Central memory CD8-positive, alpha-beta T cell (primary cell): ENCODE measurements around the gene FBXO5.
"Not testable (repeated sequence)": the region's sequence is repeated elsewhere in the genome, so short reads cannot be mapped to it uniquely, and the experiment has no call there.

Source experiments
- ATAC-seq: fragments of 150-1000 bp; cut with Tn5 transposase; replicated peaks from 2 replicates; pipeline ENCODE4 v1.10.0; 2022; ENCODE audit warnings: mild to moderate bottlenecking, moderate FRiP score, moderate number of reproducible peaks; ENCODE audit not compliant: poor library complexity, severe bottlenecking; ENCODE audit errors: extremely low read depth
- DNase-seq, 2 donors: peaks; one replicate each; pipeline ENCODE4 v3.0.0; 2021; ENCODE audit warnings: low spot score in 2 of 2
- H3K27ac Mint-ChIP-seq: one replicate; pipeline ENCODE4 v1.8.0; 2022; ENCODE audit warnings: low read depth, mild to moderate bottlenecking, moderate library complexity, mixed read lengths
- H3K27me3 Mint-ChIP-seq: one replicate; pipeline ENCODE4 v1.8.0; 2022; ENCODE audit warnings: mixed read lengths
- H3K36me3 Mint-ChIP-seq: one replicate; pipeline ENCODE4 v1.8.0; 2022; ENCODE audit warnings: mild to moderate bottlenecking, moderate library complexity, mixed read lengths; ENCODE audit not compliant: insufficient read depth
- H3K4me1 Mint-ChIP-seq: one replicate; pipeline ENCODE4 v1.8.0; 2022; ENCODE audit warnings: mixed read lengths
- H3K4me3 Mint-ChIP-seq: one replicate; pipeline ENCODE4 v1.8.0; 2022; ENCODE audit warnings: mild to moderate bottlenecking, moderate library complexity, mixed read lengths
- H3K9me3 Mint-ChIP-seq: one replicate; pipeline ENCODE4 v1.8.0; 2022; ENCODE audit warnings: mixed read lengths

FBXO5 gene

DNA sequence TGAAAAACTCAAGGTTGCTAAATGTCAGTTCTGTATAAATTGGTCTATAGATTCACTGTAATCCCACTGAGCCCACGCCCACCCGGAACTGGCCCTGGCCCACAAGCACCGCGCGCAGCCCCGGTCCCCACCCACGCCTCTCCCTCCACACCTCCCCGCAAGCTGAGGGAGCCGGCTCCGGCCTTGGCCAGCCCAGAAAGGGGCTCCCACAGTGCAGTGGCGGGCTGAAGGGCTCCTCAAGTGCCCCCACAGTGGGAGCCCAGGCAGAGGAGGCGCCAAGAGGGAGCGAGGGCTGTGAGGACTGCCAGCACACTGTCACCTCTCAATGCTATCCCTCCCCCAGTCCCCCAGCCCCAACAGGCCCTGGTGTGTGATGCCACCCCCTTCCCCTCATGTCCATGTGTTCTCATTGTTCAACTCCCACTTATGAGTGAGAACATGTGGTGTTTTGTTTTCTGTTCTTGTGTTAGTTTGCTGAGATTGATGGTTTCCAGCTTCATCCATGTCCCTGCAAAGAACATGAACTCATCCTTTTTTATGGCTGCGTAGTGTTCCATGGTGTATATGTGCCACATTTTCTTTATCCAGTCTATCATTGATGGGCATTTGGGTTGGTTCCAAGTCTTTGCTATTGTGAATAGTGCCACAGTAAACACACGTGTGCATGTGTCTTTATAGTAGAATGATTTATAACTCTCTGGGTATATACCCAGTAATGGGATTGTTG is 16.5 kb downstream of the FBXO5 start:
- not testable (repeated sequence) for H3K4me3 Mint-ChIP-seq, H3K4me1 Mint-ChIP-seq, ATAC-seq, H3K27ac Mint-ChIP-seq, H3K27me3 Mint-ChIP-seq, DNase-seq
- peaks cover 10% of the 10 kb centered on the region for H3K36me3 Mint-ChIP-seq
- H3K9me3 Mint-ChIP-seq, result peaks cover 20% of the 10 kb centered on the region

DNA sequence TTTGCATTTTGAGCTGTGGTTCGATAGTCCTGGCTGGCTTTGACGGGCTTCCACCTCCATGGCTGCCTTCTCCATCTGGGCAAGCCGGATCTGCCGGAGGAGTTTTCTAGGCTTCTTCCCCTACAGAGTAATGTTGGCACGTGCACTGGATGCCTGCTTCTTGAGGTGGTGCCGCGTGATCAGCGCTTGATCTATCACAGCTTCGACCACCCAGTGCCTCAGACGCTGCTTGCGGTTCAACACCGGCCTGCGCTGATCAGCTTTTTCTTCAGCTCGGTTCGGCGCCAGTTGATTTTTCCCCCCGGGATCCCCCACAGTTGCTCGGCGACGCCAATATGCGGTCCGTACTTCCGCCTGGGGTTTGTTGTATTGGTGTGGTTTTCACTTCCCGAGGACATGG is 23.5 kb downstream of the FBXO5 start:
- no peaks in the 10 kb centered on the region for H3K36me3 Mint-ChIP-seq
- no peak overlapping the region for H3K4me3 Mint-ChIP-seq
- H3K9me3 Mint-ChIP-seq, result no peaks in the 10 kb centered on the region
- no peak for ATAC-seq
- peaks cover 47% of the 10 kb centered on the region for H3K27me3 Mint-ChIP-seq
- no peaks in the 10 kb centered on the region for H3K4me1 Mint-ChIP-seq
- no peak overlapping the region for H3K27ac Mint-ChIP-seq
- no peak for DNase-seq

DNA sequence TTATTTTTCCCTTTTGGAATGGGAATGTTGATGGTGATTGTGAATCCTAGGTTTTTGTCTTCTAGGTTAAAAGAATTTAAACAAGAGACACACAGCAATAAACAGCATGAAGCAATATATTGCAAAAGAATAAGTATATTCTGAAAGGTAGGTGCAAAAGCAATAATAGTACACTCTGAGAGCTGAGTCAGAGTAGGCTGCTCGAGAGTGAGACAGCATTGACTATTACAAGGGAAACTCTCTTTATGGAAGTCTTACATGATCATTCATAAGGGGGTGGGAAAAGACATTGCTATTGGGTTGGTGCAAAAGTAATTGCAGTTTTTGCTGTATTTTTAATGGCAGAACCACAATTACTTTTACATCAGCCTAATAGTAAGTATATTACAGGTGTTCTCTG is 25.0 kb downstream of the FBXO5 start:
- Mint-ChIP-seq H3K27ac (no peak overlapping the region), H3K27me3 (peaks cover 55% of the 10 kb centered on the region), H3K9me3 (no peaks in the 10 kb centered on the region), H3K36me3 (no peaks in the 10 kb centered on the region), H3K4me1 (no peaks in the 10 kb centered on the region), H3K4me3 (no peak overlapping the region)
- no peak for ATAC-seq
- no peak for DNase-seq

DNA sequence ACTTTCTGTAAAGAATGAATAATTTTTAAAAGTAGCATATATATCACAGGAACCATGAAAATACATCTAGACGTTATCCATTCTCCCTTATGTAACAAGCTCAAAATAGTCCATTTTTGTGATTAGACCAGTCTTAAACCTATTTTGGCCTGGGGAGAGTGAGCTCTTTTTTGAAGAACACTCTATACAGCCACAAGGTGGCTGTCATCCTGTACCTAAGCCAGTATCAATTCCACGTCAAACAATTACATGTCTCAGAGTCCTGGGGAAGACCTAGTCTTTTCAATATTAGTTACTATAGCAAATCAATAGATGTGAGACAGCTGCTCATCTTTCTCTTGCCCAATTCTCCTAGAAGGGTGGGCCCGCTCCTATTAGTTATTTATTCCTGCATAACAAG is 28.4 kb downstream of the FBXO5 start:
- H3K36me3 Mint-ChIP-seq, result no peaks in the 10 kb centered on the region
- no peaks in the 10 kb centered on the region for H3K9me3 Mint-ChIP-seq
- H3K27me3 Mint-ChIP-seq, result peaks cover 78% of the 10 kb centered on the region
- ATAC-seq, result no peak
- no peaks in the 10 kb centered on the region for H3K4me1 Mint-ChIP-seq
- no peak overlapping the region for H3K4me3 Mint-ChIP-seq
- H3K27ac Mint-ChIP-seq, result no peak overlapping the region
- no peak for DNase-seq

DNA sequence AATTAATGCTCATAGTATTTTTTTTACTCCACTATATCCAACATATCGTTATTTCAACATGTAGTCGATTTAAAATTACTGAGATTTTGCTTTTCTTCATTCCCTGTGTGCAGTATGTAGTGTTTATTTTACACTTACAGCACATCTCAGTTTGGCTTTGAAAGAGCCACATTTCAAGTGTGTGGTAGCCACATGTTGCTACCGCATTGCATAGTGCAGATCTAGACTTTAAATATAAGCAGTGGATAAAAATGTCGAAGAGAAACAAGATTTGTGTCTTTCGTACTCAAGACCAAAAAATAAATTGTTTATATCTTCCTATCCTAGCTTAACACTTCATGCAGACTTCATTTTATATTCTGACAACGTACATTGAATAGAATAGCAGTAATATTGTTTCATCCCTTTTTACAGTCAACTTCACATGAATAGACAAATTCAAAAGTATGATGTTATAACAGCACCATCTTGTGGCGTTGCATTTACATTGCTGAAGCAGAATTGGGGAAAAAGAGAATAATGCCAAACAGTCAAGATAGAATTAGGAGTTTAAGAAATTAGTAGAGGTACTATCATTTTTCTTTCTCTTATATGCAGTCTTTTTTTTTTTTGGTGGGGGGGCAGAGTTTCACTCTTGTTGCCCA is 29.9 kb downstream of the FBXO5 start:
- Mint-ChIP-seq H3K9me3 (no peaks in the 10 kb centered on the region), H3K27me3 (peaks cover 78% of the 10 kb centered on the region), H3K27ac (no peak overlapping the region), H3K36me3 (no peaks in the 10 kb centered on the region), H3K4me3 (no peak overlapping the region), H3K4me1 (peaks cover 6% of the 10 kb centered on the region)
- no peak for DNase-seq
- ATAC-seq, result no peak

DNA sequence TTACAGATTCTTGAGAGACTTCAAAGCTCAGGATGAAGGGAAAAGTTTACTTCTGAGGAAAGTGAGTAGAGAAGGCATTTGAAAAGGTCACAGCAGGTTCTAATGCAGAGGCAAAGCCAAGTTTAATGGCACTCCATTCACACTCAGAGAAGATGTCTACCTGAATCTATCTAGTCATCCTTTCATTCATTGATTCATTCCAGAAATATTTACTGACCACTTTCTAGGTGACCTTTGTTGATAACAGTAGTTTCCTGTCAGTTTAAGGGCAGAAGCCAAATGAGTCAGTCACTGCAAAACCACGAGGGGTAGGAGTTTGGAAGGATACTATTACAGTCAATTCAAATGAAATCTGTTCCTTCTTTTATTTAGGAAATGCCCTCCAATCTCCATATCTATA is 30.8 kb downstream of the FBXO5 start:
- Mint-ChIP-seq H3K9me3 (no peaks in the 10 kb centered on the region), H3K4me3 (no peak overlapping the region), H3K27ac (no peak overlapping the region), H3K27me3 (peaks cover 79% of the 10 kb centered on the region), H3K4me1 (peaks cover 8% of the 10 kb centered on the region), H3K36me3 (no peaks in the 10 kb centered on the region)
- no peak for DNase-seq
- ATAC-seq, result no peak

DNA sequence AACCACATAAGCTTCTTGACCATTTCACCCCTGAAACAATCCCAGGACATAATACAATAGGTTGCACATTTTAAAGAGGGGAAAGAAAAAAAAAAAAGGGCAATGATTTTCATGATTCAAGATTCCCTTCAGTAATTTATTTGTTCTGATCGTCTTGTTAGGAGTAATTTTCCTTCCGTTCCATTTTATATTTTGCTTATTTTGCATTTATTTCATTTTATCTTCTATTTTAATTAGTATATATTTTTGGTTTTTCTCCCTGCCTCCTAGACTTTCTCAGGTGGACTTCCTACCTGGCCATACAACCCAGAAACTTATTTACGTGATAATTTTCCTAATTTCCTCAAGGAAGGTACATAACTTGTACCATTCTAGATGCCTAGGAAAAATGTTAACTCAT is 32.6 kb downstream of the FBXO5 start:
- H3K4me3 Mint-ChIP-seq, result no peak overlapping the region
- no peak overlapping the region for H3K27ac Mint-ChIP-seq
- no peaks in the 10 kb centered on the region for H3K36me3 Mint-ChIP-seq
- no peaks in the 10 kb centered on the region for H3K9me3 Mint-ChIP-seq
- H3K4me1 Mint-ChIP-seq, result peaks cover 8% of the 10 kb centered on the region
- DNase-seq (no peak), ATAC-seq (no peak)
- H3K27me3 Mint-ChIP-seq, result peaks cover 61% of the 10 kb centered on the region

DNA sequence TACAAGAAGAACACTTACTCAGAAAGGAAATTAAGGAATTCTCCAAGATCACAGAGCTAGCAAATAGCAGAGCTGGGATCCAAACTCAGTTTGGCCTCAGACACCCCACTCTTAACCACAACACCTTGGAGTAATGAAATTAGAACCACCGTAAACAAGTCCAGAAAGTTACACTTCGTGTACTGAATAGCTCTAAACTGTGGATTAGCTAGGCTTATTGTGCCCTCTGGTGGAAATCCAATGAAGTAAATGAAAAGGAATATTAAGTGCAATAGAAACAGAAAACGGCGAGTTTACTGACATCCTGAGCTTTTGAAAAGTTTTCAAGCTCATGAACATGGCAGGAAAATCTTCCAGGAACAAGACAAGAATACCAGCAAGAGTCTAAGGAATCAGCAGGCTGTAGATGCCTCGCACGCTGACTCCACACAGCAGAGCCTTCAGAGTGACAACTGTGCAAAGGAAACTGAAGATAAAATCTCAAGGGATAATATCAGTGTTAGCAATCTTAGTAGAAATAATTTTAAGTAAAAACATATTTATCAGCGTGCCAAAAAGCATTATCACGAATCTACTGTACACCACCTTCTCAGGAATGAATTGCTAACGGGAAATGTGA is 34.6 kb downstream of the FBXO5 start:
- Mint-ChIP-seq H3K4me1 (peaks cover 8% of the 10 kb centered on the region), H3K27me3 (peaks cover 66% of the 10 kb centered on the region), H3K27ac (no peak overlapping the region), H3K36me3 (no peaks in the 10 kb centered on the region), H3K4me3 (no peak overlapping the region), H3K9me3 (no peaks in the 10 kb centered on the region)
- ATAC-seq, result peak; percentile 49
- DNase-seq, result no peak

DNA sequence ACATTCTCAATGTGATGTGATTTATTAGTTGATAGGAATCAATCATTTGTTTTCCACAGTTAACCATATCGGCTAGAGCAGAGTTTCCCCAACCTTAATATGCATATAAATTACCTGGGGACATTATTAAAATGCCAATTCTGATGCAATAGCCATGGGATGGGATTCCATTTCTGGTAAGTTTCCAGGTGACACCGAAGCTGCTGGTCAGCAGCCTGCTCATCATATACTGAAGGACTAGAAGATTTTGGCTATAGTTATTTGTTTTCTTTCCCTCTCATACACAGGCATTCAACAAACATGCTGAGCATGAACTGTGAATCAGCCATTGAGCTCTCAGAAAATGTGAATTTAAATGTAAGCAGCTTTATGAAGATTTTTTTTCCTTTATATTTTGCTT is 35.8 kb downstream of the FBXO5 start:
- Mint-ChIP-seq H3K27me3 (peaks cover 63% of the 10 kb centered on the region), H3K4me1 (peaks cover 8% of the 10 kb centered on the region), H3K9me3 (no peaks in the 10 kb centered on the region), H3K36me3 (no peaks in the 10 kb centered on the region), H3K4me3 (no peak overlapping the region), H3K27ac (no peak overlapping the region)
- DNase-seq, result no peak
- ATAC-seq, result no peak

DNA sequence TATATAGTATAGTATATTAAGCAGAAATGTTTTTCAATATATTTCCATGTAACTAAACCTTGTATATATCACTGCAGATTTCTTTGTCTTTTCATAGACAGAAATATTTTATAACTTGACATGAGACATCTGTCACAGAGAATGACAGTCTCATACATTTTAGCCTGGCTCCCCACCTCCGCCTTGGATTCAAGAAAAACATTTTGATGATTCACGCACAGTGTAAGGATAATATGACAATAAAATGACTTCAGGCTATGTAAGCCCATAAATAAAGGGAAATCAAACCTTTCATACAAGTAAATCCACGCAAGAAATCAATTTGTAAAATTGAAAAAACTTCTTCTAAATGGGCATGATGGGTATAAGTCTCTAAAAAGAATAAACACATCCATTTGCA is 36.4 kb downstream of the FBXO5 start:
- H3K4me1 Mint-ChIP-seq, result peaks cover 8% of the 10 kb centered on the region
- H3K27ac Mint-ChIP-seq, result no peak overlapping the region
- H3K9me3 Mint-ChIP-seq, result no peaks in the 10 kb centered on the region
- H3K27me3 Mint-ChIP-seq, result peaks cover 63% of the 10 kb centered on the region
- ATAC-seq, result no peak
- no peaks in the 10 kb centered on the region for H3K36me3 Mint-ChIP-seq
- DNase-seq, result no peak
- no peak overlapping the region for H3K4me3 Mint-ChIP-seq

DNA sequence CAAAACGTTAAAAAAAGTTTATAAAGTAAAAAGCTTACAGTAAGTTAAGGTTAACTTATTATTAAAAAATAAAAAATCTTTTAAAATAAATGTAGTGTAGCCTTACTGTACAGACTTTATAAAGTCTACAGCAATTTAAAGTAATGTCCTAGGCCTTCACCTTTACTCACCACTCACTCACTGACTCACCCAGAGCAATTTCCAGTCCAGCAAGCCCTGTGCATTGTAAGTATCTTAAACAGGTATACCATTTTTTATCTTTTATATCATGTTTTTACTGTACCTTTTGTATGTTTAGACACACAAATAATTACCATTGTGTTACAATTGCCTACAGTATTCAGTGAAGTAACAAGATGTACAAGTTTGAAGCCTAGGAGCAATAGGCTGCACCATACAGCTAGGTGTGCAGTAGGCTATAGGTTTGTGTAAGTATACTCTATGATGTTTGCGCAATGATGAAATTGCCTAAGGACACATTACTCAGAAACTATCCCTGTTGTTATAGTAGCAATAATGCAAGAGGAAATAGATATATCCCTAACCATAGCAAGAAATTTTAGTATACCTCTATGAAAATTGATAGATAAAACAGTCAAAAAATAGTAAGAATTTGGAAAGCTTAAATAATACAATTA is 39.5 kb downstream of the FBXO5 start:
- ATAC-seq (no peak), DNase-seq (no peak)
- Mint-ChIP-seq H3K27me3 (peaks cover 64% of the 10 kb centered on the region), H3K27ac (no peak overlapping the region), H3K4me3 (no peak overlapping the region), H3K9me3 (no peaks in the 10 kb centered on the region), H3K36me3 (no peaks in the 10 kb centered on the region), H3K4me1 (peaks cover 7% of the 10 kb centered on the region)

DNA sequence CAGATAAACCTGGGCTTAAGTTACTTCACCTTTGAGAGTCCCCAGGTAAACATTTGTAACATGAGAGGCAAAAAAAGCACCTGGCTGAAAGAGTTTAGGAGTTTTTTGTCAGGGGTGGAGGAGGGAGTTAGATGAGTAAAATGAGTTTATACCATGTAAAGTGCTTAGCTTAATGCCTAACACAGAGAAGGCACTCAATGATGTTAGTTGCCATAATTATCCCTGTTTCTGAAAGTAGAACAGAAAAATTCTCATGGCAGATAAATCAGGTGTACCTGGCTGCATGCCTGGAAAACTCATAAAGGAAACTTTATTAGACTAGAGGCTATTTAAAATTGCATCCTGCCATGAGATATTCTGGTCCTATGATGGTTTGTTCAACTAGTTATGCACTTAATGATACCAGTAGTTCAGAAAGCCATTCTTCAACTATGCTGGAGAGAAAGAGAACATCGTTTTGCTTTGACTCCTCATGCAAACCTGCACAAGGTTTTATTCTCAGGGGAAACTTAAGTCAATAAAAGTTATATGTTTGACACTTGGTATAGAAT is 40.4 kb downstream of the FBXO5 start:
- Mint-ChIP-seq H3K36me3 (no peaks in the 10 kb centered on the region), H3K4me3 (no peak overlapping the region), H3K4me1 (no peaks in the 10 kb centered on the region), H3K27ac (no peak overlapping the region), H3K9me3 (no peaks in the 10 kb centered on the region), H3K27me3 (peaks cover 64% of the 10 kb centered on the region)
- DNase-seq, result no peak
- ATAC-seq, result no peak
